ENCODE data around the gene KRT23. TPM values are rescaled to one million over a fixed set of nuclear protein-coding genes. Genes with fewer than 3 reads are reported as not detected.

Gene KRT23
- total RNA-seq, 1 donor from 2014 or later = 1.9 TPM

- intact Hi-C loops (cut with DNase I) = no loop called here
- ATAC-seq = peak; percentile 64 to 66
- DNase-seq = no peak
Observed at GRCh38 chr17:40956401-40957254, 19.2 kb upstream of the KRT23 start.

GRCh38 chr17:40953881-40954280 lies 16.4 kb upstream of the KRT23 start:
- DNase-seq = no peak
- no peak overlapping the region for H3K4me3 ChIP-seq

More at GRCh38 chr17:40956401-40957254, 19.2 kb upstream of the KRT23 start:
- Histone ChIP-seq H3K9me3 (no peaks in the 10 kb centered on the region), H3K36me3 (no peaks in the 10 kb centered on the region), H3K4me1 (peaks cover 16% of the 10 kb centered on the region), H3K4me3 (no peak overlapping the region), H3K27ac (no peak overlapping the region), H3K27me3 (ENCODE audit: low read depth) (no peaks in the 10 kb centered on the region)
- no peak for TF ChIP-seq CTCF (IDR thresholded peaks at IDR 0.05)

GRCh38 chr17:40952661-40953060 lies 15.2 kb upstream of the KRT23 start:
- Histone ChIP-seq H3K27me3 (ENCODE audit: low read depth) (peaks cover 18% of the 10 kb centered on the region), H3K36me3 (no peaks in the 10 kb centered on the region), H3K27ac (no peak overlapping the region), H3K4me1 (peaks cover 10% of the 10 kb centered on the region), H3K4me3 (no peak overlapping the region), H3K9me3 (no peaks in the 10 kb centered on the region)
- no peak for DNase-seq
- intact Hi-C loops (cut with DNase I) = no loop called here
- ATAC-seq = peak; percentile 63 to 69
- TF ChIP-seq CTCF (IDR thresholded peaks at IDR 0.05) = no peak

More at GRCh38 chr17:40953881-40954280, 16.4 kb upstream of the KRT23 start:
- Histone ChIP-seq H3K36me3 (no peaks in the 10 kb centered on the region), H3K4me1 (peaks cover 10% of the 10 kb centered on the region), H3K27ac (no peak overlapping the region), H3K27me3 (ENCODE audit: low read depth) (peaks cover 13% of the 10 kb centered on the region), H3K9me3 (no peaks in the 10 kb centered on the region)
- peak in 1 of 2 donors; percentile 37 for ATAC-seq
- TF ChIP-seq CTCF (IDR thresholded peaks at IDR 0.05) = no peak
- intact Hi-C loops (cut with DNase I) = no loop called here

GRCh38 chr17:40952154-40952553 lies 14.7 kb upstream of the KRT23 start:
- peaks cover 18% of the 10 kb centered on the region for H3K27me3 ChIP-seq (ENCODE audit: low read depth)
- no peaks in the 10 kb centered on the region for H3K36me3 ChIP-seq
- TF ChIP-seq CTCF (IDR thresholded peaks at IDR 0.05) = no peak
- no peaks in the 10 kb centered on the region for H3K9me3 ChIP-seq
- H3K27ac ChIP-seq = no peak overlapping the region
- ATAC-seq (peak in 1 of 2 donors; percentile 5), DNase-seq (no peak)
- H3K4me3 ChIP-seq = no peak overlapping the region
- intact Hi-C loops (cut with DNase I) = no loop called here
- peaks cover 10% of the 10 kb centered on the region for H3K4me1 ChIP-seq

GRCh38 chr17:40951011-40951622 lies 13.7 kb upstream of the KRT23 start:
- peaks cover 10% of the 10 kb centered on the region for H3K4me1 ChIP-seq
- TF ChIP-seq CTCF (IDR thresholded peaks at IDR 0.05) = no peak

More at GRCh38 chr17:40951011-40951622, 13.7 kb upstream of the KRT23 start:
- Histone ChIP-seq H3K4me3 (no peak overlapping the region), H3K27ac (no peak overlapping the region), H3K36me3 (no peaks in the 10 kb centered on the region), H3K27me3 (ENCODE audit: low read depth) (peaks cover 18% of the 10 kb centered on the region), H3K9me3 (no peaks in the 10 kb centered on the region)
- DNase-seq (no peak), ATAC-seq (no peak)
- intact Hi-C loops (cut with DNase I) = no loop called here
